OCI-LY7 (cell line): ENCODE results near the gene SLC26A9.

ENCODE experiments used
- EZH2phosphoT487 ChIP-seq: fragments of 200-600 bp; sonication (generic); IDR thresholded peaks from 2 replicates; pipeline ENCODE4 v1.6.1; 2018; ENCODE audit warnings: low read depth, borderline replicate concordance, mild to moderate bottlenecking, mixed run types, antibody characterized with exemption, low read length, moderate library complexity, mixed read lengths
- TF ChIP-seq, protein P1 (sequence below): fragments of 200-600 bp; sonication (generic); conservative IDR thresholded peaks from 2 replicates; pipeline ENCODE4 v1.5.1; 2014; ENCODE audit warnings: mild to moderate bottlenecking, antibody characterized with exemption, low read length, moderate library complexity, mixed read lengths

DNA sequence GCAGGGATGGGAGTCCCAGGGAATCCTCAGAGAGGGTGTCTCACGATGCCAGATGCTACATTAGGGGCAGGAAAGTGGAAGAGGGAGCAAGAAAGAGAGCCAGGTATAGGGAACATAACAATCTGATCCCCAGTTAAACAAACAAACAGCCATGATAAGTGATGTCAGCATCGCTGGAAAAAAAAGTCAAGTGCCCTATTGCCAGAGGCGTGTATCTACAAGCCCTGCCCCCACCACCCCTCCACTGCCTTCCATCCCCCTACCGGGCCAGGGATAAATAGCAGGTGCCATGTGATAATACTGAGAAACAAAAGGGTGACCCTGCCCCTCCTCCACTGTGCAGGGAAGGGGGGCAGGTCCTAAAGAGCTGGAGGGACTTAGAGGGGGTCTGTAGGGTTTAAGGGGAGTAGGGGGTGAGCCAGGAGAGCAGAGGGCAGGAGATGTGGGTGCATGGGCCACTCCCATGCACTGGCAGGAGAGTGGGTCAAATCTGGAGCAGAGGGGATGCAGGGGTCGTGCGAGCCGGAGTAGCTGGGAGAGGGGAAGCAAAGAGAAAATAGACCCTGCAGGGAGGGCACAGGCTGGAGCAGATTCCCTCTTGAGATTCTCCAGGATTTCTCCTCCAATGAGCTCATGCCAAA is 3.4 kb downstream of the SLC26A9 start:
- TF ChIP-seq, protein P1, sequence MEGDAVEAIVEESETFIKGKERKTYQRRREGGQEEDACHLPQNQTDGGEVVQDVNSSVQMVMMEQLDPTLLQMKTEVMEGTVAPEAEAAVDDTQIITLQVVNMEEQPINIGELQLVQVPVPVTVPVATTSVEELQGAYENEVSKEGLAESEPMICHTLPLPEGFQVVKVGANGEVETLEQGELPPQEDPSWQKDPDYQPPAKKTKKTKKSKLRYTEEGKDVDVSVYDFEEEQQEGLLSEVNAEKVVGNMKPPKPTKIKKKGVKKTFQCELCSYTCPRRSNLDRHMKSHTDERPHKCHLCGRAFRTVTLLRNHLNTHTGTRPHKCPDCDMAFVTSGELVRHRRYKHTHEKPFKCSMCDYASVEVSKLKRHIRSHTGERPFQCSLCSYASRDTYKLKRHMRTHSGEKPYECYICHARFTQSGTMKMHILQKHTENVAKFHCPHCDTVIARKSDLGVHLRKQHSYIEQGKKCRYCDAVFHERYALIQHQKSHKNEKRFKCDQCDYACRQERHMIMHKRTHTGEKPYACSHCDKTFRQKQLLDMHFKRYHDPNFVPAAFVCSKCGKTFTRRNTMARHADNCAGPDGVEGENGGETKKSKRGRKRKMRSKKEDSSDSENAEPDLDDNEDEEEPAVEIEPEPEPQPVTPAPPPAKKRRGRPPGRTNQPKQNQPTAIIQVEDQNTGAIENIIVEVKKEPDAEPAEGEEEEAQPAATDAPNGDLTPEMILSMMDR = peak; percentile 48
- TF ChIP-seq EZH2phosphoT487 = no peak
